ENCODE measurements around the gene CPSF4L.

The CPSF4L gene

GRCh38 chr17:73262676-73263642 is 1.3 kb upstream of the CPSF4L start (continued):
- TF ChIP-seq ZBTB49 (tag by site-specific recombination; IDR thresholded peaks at IDR 0.05; ENCODE audit: low read depth) = no peak
- TF ChIP-seq ZNF214 (tag by site-specific recombination; IDR thresholded peaks at IDR 0.05; ENCODE audit: borderline replicate concordance) = no peak
- TF ChIP-seq ZNF223 (tag by site-specific recombination; IDR thresholded peaks at IDR 0.05) = no peak
- TF ChIP-seq FEZF1 (tag by site-specific recombination; IDR thresholded peaks at IDR 0.05) = no peak
- TF ChIP-seq ZNF280D (tag by site-specific recombination; IDR thresholded peaks at IDR 0.05) = no peak
- no peak for TF ChIP-seq ZNF148 (tag by site-specific recombination; IDR thresholded peaks at IDR 0.05; ENCODE audit: borderline replicate concordance)
- TF ChIP-seq GLIS1 (tag by site-specific recombination; IDR thresholded peaks at IDR 0.05) = peak; percentile 96
- TF ChIP-seq ZNF776 (tag by site-specific recombination; IDR thresholded peaks at IDR 0.05; ENCODE audit: borderline replicate concordance) = no peak

GRCh38 chr17:73261952-73262675 is 434 bp upstream of the CPSF4L start:
- CTCF ChIA-PET = interaction anchor here (0.7 to 1.1 kb wide), 3 partner anchors 43 to 705 kb away, joined by 3 to 4 read pairs (median 3); no protein-coding TSS in a partner anchor

GRCh38 chr17:73257516-73257915 is 4.2 kb downstream of the CPSF4L start:
- Histone ChIP-seq H3K9me3 (ENCODE audit: control insufficient read depth, insufficient read depth, low read depth, low read length) (no peaks in the 10 kb centered on the region), H3K36me3 (ENCODE audit: control insufficient read depth in 2 of 2, insufficient read depth in 1 of 2, low read length in 2 of 2) (no peaks in the 10 kb centered on the region), H3K4me3 (ENCODE audit: low read depth, low read length) (no peak overlapping the region), H3K4me1 (ENCODE audit: control insufficient read depth, insufficient read depth, low read length) (no peaks in the 10 kb centered on the region), H3K27ac (ENCODE audit: extremely low read depth, low read depth, low read length) (no peak overlapping the region)
- POLR2A ChIA-PET = no interaction called here
- TF ChIP-seq PRDM4 (tag by site-specific recombination; IDR thresholded peaks at IDR 0.05) (no peak), ZNF701 (tag by site-specific recombination; IDR thresholded peaks at IDR 0.05) (no peak), ZNF791 (tag by site-specific recombination; IDR thresholded peaks at IDR 0.05) (no peak), GLIS1 (tag by site-specific recombination; IDR thresholded peaks at IDR 0.05) (peak; percentile 51), ZNF664 (tag by site-specific recombination; IDR thresholded peaks at IDR 0.05) (no peak)
- CTCF ChIA-PET = interaction anchor here (0.8 to 4.8 kb wide), 3 partner anchors 11 to 113 kb away, joined by 3 to 50 read pairs (median 44); partner anchors contain the start of gene CDC42EP4

More at GRCh38 chr17:73261952-73262675, 434 bp upstream of the CPSF4L start:
- no peaks in the 10 kb centered on the region for H3K9me3 ChIP-seq (ENCODE audit: control insufficient read depth, insufficient read depth, low read depth, low read length)
- H3K27ac ChIP-seq (ENCODE audit: extremely low read depth, low read depth, low read length) = no peak overlapping the region
- H3K4me1 ChIP-seq (ENCODE audit: control insufficient read depth, insufficient read depth, low read length) = no peaks in the 10 kb centered on the region
- POLR2A ChIA-PET = interaction anchor here (0.6 kb wide), 1 partner anchor 784 kb away, joined by 4 read pairs; no protein-coding TSS in a partner anchor
- H3K36me3 ChIP-seq (ENCODE audit: control insufficient read depth in 2 of 2, insufficient read depth in 1 of 2, low read length in 2 of 2) = no peaks in the 10 kb centered on the region
- no peak overlapping the region for H3K4me3 ChIP-seq (ENCODE audit: low read depth, low read length)
- no peak for TF ChIP-seq SP7 (tag by site-specific recombination; IDR thresholded peaks at IDR 0.05)
- peak; percentile 59 for TF ChIP-seq KLF1 (tag by site-specific recombination; IDR thresholded peaks at IDR 0.05)
- peak; percentile 90 for TF ChIP-seq GLIS1 (tag by site-specific recombination; IDR thresholded peaks at IDR 0.05)
